A673 (cell line): ENCODE results near the gene MMD. TPM values are rescaled to one million over a fixed set of nuclear protein-coding genes. Genes with fewer than 3 reads are reported as not detected.
"Not testable (repeated sequence)": the region's sequence is repeated elsewhere in the genome, so short reads cannot be mapped to it uniquely, and the experiment has no call there.

Experiments used
- Bru-seq: library from RNA; stranded (reverse); fragments of 400-500 nt; gene quantifications from one replicate; lab custom pipeline; 2021; lab: Mats Ljungman, UMichigan
- BruChase-seq, 2 experiments: library from RNA; stranded (reverse); fragments of 400-500 nt; gene quantifications; one replicate each; lab custom pipeline; 2021; lab: Mats Ljungman, UMichigan
- BruUV-seq: library from RNA; stranded (reverse); fragments of 400-500 nt; replicated peaks from 2 replicates; lab custom pipeline; 2021; lab: Mats Ljungman, UMichigan
- CTCF ChIA-PET: fragments of 300-600 bp; sonication (Branson Sonifier 250); formaldehyde crosslinking; loops from one replicate; lab custom pipeline; 2022; ENCODE audit warnings: antibody characterized with exemption; lab: Charles Lee
- POLR2A ChIA-PET: fragments of 300-600 bp; sonication (Branson Sonifier 250); formaldehyde crosslinking; loops from one replicate; lab custom pipeline; 2022; ENCODE audit warnings: antibody characterized with exemption; ENCODE audit not compliant: low non-redundant PET; lab: Charles Lee
- DNase-seq: peaks from one replicate; pipeline ENCODE4 v3.0.0-alpha.2; 2015; ENCODE audit warnings: low spot score
- H3K27ac ChIP-seq: fragments of 200-600 bp; sonication (generic); 2 replicates; pipeline ENCODE4 v1.5.1; 2016; ENCODE audit warnings: mixed run types, low read depth, mild to moderate bottlenecking, mixed read lengths, antibody characterized with exemption, low read length; ENCODE audit not compliant: poor library complexity, severe bottlenecking
- H3K27me3 ChIP-seq: fragments of 200-600 bp; sonication (generic); replicated peaks from 2 replicates; pipeline ENCODE4 v1.6.1; 2017; ENCODE audit warnings: mixed run types, low read depth, mild to moderate bottlenecking, mixed read lengths, antibody characterized with exemption, low read length; ENCODE audit not compliant: insufficient read depth, poor library complexity
- H3K36me3 ChIP-seq: fragments of 200-600 bp; sonication (generic); 2 replicates; pipeline ENCODE4 v1.6.1; 2016; ENCODE audit warnings: mixed run types, mild to moderate bottlenecking, mixed read lengths, antibody characterized with exemption, low read length; ENCODE audit not compliant: insufficient read depth, poor library complexity, severe bottlenecking
- H3K4me1 ChIP-seq: fragments of 200-600 bp; sonication (generic); 2 replicates; pipeline ENCODE4 v1.6.1; 2017; ENCODE audit warnings: mixed run types, mild to moderate bottlenecking, mixed read lengths, antibody characterized with exemption, low read length; ENCODE audit not compliant: insufficient read depth, poor library complexity, severe bottlenecking
- H3K4me3 ChIP-seq: fragments of 200-600 bp; sonication (generic); 2 replicates; pipeline ENCODE4 v1.5.1; 2016; ENCODE audit warnings: low read depth, mixed run types, mild to moderate bottlenecking, mixed read lengths, low read length; ENCODE audit not compliant: poor library complexity, severe bottlenecking
- H3K9me3 ChIP-seq: fragments of 200-600 bp; sonication (generic); 2 replicates; pipeline ENCODE4 v1.6.1; 2016; ENCODE audit warnings: mixed run types, low read depth, mild to moderate bottlenecking, mixed read lengths, antibody characterized with exemption, low read length; ENCODE audit not compliant: poor library complexity, severe bottlenecking
- EZH2 ChIP-seq: fragments of 200-600 bp; sonication (generic); IDR thresholded peaks from 2 replicates; pipeline ENCODE4 v1.6.1; 2017; ENCODE audit warnings: borderline replicate concordance, low read depth, mild to moderate bottlenecking, mixed read lengths, antibody characterized with exemption, low read length; ENCODE audit not compliant: poor library complexity, severe bottlenecking
- intact Hi-C: fragments of 100-400 bp; cut with micrococcal nuclease; formaldehyde crosslinking; loops from one replicate; pipeline ENCODE4 v1.10.0; 2022; ENCODE audit not compliant: unreplicated experiment
- long read RNA-seq: library from polyadenylated mRNA; stranded (forward); transcript quantifications from one replicate; pipeline ENCODE4 v2.0.0, GENCODE V29; 2022
- total RNA-seq: library from RNA; stranded (reverse); gene quantifications from 2 replicates; pipeline ENCODE4 v1.2.3, GENCODE V29; 2021
- TF ChIP-seq, protein P1 (sequence below): fragments of 300-800, 200-600 bp; sonication (generic); conservative IDR thresholded peaks from 2 replicates; pipeline ENCODE4 v1.5.1; 2017; ENCODE audit warnings: low read depth, mild to moderate bottlenecking, antibody characterized with exemption, low read length, moderate library complexity, mixed read lengths

The MMD gene, protein sequence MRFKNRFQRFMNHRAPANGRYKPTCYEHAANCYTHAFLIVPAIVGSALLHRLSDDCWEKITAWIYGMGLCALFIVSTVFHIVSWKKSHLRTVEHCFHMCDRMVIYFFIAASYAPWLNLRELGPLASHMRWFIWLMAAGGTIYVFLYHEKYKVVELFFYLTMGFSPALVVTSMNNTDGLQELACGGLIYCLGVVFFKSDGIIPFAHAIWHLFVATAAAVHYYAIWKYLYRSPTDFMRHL
- total RNA-seq (24.9 and 31.3 TPM in 2 replicates), Bru-seq, nascent RNA (percentile 75 among the genes with signal in this experiment), BruChase-seq, experiment 1, labeled RNA remaining after a 2-hour chase (percentile 77 among the genes with signal in this experiment), BruChase-seq, experiment 2, labeled RNA remaining after a 6-hour chase (percentile 72 among the genes with signal in this experiment)
- long read RNA-seq, transcript MMD-201 (7 exons, 2,735 nt), result major isoform, 70 of 93 reads
- long read RNA-seq, transcript MMD-203 (2 exons, 570 nt), result minor isoform, 7 of 93 reads
- long read RNA-seq, partial matches to known transcripts, result 1 of 93 reads
- long read RNA-seq, other reads (novel, unspliced or antisense), result 14 of 93 reads

DNA sequence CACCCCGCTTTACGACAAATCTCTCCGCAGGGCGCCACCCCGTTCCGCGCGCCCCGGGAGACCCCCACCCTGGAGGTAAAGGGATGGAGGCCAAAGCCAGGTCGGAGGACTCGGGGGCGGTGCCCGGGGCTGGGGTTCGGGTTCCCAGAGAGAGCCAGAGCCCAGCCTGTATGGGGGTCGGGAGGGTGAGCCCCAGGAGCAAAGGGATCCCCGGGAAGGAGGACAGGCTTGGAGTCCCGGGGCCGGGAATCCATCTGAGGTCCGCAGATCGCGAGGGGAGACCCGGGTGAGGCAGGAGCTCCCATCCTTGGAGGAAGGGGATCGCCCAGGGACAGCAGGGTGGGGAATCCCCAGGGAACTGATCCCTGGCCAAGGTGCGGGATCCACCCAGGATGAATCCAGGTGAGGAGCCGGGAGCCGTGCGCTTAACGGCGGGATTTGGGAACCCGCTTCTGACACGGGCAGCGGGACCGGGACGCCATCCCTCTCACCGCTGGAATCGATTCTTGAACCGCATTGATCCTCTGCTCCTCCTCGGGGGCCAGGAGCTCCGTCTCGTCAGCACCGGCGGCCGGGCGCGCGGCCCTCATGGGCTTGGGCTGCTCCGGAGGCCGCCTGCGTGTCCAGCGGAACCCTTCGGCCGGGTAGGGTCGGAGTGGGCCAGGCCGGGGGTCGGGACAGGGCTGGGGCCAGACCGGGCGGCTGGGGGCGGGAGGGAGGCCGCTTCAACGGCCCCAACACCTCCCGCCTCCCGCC, at the start of gene MMD:
Gene MMD, minus strand, starts transcription at position 657 of the 756 bp plus-strand sequence. Its CDS starts 140 bp downstream, at position 517.
- H3K4me3 ChIP-seq, result peak within 1 kb of the TSS; percentile 75
- H3K9me3 ChIP-seq, result no peaks in the 10 kb centered on the region
- CTCF ChIA-PET, result no interaction called here
- H3K27me3 ChIP-seq, result peaks cover 11% of the 10 kb centered on the region
- peak within 1 kb of the TSS; percentile 79 for H3K27ac ChIP-seq
- DNase-seq, result no peak
- intact Hi-C loops, result no loop called here
- POLR2A ChIA-PET, result interaction anchor here (0.6 kb wide), 2 partner anchors 10 to 1482 kb away, joined by 4 to 5 read pairs; no protein-coding TSS in a partner anchor
- BruUV-seq, result no TSS peak
- TF ChIP-seq EZH2, result no peak
- TF ChIP-seq, protein P1, sequence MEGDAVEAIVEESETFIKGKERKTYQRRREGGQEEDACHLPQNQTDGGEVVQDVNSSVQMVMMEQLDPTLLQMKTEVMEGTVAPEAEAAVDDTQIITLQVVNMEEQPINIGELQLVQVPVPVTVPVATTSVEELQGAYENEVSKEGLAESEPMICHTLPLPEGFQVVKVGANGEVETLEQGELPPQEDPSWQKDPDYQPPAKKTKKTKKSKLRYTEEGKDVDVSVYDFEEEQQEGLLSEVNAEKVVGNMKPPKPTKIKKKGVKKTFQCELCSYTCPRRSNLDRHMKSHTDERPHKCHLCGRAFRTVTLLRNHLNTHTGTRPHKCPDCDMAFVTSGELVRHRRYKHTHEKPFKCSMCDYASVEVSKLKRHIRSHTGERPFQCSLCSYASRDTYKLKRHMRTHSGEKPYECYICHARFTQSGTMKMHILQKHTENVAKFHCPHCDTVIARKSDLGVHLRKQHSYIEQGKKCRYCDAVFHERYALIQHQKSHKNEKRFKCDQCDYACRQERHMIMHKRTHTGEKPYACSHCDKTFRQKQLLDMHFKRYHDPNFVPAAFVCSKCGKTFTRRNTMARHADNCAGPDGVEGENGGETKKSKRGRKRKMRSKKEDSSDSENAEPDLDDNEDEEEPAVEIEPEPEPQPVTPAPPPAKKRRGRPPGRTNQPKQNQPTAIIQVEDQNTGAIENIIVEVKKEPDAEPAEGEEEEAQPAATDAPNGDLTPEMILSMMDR, result no peak
- H3K36me3 ChIP-seq, result no peaks in the 10 kb centered on the region
- peaks cover 13% of the 10 kb centered on the region for H3K4me1 ChIP-seq

DNA sequence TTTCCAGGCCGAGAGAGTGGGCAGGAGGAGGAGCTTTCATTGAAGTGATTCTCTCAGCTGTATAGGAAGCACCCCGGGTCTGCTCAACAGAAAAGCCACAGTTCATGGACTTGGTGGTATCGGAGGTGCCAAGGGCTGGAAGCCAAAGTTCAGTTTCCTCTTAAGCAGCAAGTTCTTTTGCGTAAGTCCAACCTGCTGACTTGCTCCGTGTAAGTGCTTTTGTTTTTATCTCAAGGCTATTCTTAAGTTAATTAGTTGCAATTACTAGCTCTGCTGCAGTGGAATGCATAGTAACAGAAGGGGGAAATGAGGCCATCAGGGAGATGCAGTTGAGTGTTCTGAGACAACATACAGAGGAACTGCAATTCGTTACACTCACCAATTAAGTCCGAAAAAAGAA, 45.0 kb upstream of the MMD start:
- Histone ChIP-seq H3K27ac (no peak overlapping the region), H3K4me1 (no peaks in the 10 kb centered on the region), H3K36me3 (no peaks in the 10 kb centered on the region), H3K4me3 (no peak overlapping the region), H3K27me3 (no peaks in the 10 kb centered on the region), H3K9me3 (no peaks in the 10 kb centered on the region)
- CTCF ChIA-PET, result no interaction called here
- no peak for DNase-seq
- no peak for TF ChIP-seq EZH2
- TF ChIP-seq, protein P1, result no peak
- no TSS peak for BruUV-seq
- intact Hi-C loops, result no loop called here
- POLR2A ChIA-PET, result interaction anchor here (1.0 kb wide), 1 partner anchor 41 kb away, joined by 4 read pairs; no protein-coding TSS in a partner anchor

DNA sequence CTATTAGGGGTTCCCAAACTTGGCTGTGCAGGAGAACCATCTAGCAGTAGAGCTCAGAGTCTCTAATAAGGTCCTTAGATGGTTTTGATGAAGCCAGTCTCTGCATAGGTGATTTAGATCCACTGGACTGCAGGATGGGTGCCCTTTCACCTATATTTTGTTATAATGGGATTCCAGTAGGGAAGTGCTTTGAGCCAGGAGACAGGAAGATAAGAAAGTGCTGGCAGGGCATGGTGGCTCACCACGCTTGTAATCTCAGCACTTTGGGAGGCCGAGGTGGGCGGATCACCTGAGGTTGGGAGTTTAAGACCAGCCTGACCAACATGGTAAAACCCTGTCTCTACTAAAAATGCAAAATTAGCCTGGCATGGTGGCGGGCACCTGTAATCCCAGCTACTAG, 44.1 kb upstream of the MMD start:
- H3K9me3 ChIP-seq, DNase-seq, H3K36me3 ChIP-seq, H3K4me1 ChIP-seq, POLR2A ChIA-PET, BruUV-seq, intact Hi-C loops, CTCF ChIA-PET, H3K4me3 ChIP-seq, H3K27me3 ChIP-seq, H3K27ac ChIP-seq: not testable (repeated sequence)
